Activated B cell treated with CpG ODN at 0.5 μM for 24 hours (primary cell): ENCODE results near the gene FOXP1. TPM values are rescaled to one million over a fixed set of nuclear protein-coding genes. Genes with fewer than 3 reads are reported as not detected.

ENCODE experiments used
- ATAC-seq: fragments of 200-7000 bp; cut with Tn5 transposase; one replicate; pipeline ENCODE4 v1.10.0; 2021; ENCODE audit warnings: low read depth, mild to moderate bottlenecking, moderate library complexity
- CTCF ChIA-PET: fragments of 350-600 bp; sonication (Branson Sonifier 250); formaldehyde crosslinking; loops from one replicate; lab custom pipeline; 2021; ENCODE audit warnings: antibody characterized with exemption; lab: Charles Lee
- POLR2A ChIA-PET: fragments of 350-600 bp; sonication (Branson Sonifier 250); formaldehyde crosslinking; loops from one replicate; lab custom pipeline; 2021; ENCODE audit warnings: antibody characterized with exemption; lab: Charles Lee
- DNase-seq: peaks from one replicate; pipeline ENCODE4 v3.0.0; 2022
- H3K27ac Mint-ChIP-seq: one replicate; pipeline ENCODE4 v1.8.0; 2020; ENCODE audit warnings: mixed read lengths
- H3K27me3 Mint-ChIP-seq: one replicate; pipeline ENCODE4 v1.8.0; 2021; ENCODE audit warnings: mixed read lengths
- H3K36me3 Mint-ChIP-seq: one replicate; pipeline ENCODE4 v1.8.0; 2021; ENCODE audit warnings: low read depth, mixed read lengths
- H3K4me1 Mint-ChIP-seq: one replicate; pipeline ENCODE4 v1.8.0; 2021; ENCODE audit warnings: mixed read lengths
- H3K4me3 Mint-ChIP-seq: one replicate; pipeline ENCODE4 v1.8.0; 2020; ENCODE audit warnings: mild to moderate bottlenecking, mixed read lengths
- H3K9me3 Mint-ChIP-seq: one replicate; pipeline ENCODE4 v1.8.0; 2020; ENCODE audit warnings: mixed read lengths
- intact Hi-C: fragments of 100-400 bp; cut with micrococcal nuclease; formaldehyde crosslinking; loops from one replicate; pipeline ENCODE4 v1.15.1; 2024
- total RNA-seq: library from RNA; stranded (reverse); gene quantifications from 2 replicates; pipeline ENCODE4 v1.2.3, GENCODE V29; 2022
- TF ChIP-seq, protein P1 (sequence below): fragments of 200-600 bp; IDR thresholded peaks from one replicate; pipeline ENCODE4 v1.8.0; 2022; ENCODE audit warnings: antibody characterized with exemption, mild to moderate bottlenecking

The FOXP1 gene
- total RNA-seq, 1 donor from 2014 or later: 563 TPM

- CTCF ChIA-PET: interaction anchor here (1.1 kb wide), 1 partner anchor 19 kb away, joined by 3 read pairs; no protein-coding TSS in a partner anchor
These were observed 68.9 kb downstream of the FOXP1 start for GRCh38 chr3:71514621-71515020.

DNA sequence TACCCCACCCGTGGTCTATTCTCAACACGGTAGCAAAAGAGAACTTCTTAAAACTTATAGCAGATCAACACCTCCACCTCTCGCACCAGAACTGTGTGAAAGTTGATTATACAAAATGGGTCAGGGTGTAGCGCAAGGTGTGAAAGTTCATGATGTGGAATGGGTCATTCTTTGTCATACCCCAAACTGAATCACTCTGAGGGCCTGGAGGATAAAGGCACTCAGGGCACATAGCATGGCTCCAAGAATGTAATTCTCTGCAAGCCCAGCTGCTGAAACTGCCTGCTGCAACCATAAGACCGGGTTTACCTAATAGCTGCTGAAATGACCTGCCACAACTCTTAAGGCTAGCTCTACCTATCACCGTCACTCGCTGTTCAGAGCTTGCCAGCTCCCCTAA is 70.0 kb downstream of the FOXP1 start:
- Mint-ChIP-seq H3K4me3 (no peak overlapping the region), H3K9me3 (no peaks in the 10 kb centered on the region), H3K27me3 (no peaks in the 10 kb centered on the region), H3K4me1 (peaks cover 29% of the 10 kb centered on the region), H3K36me3 (peaks cover 8% of the 10 kb centered on the region), H3K27ac (no peak overlapping the region)
- intact Hi-C loops: loop anchor here (2.0 to 5.0 kb wide), 7 partner anchors 59 to 381 kb away; no protein-coding TSS in a partner anchor
- POLR2A ChIA-PET: interaction anchor here (0.6 to 0.8 kb wide), 2 partner anchors 127 to 188 kb away, joined by 3 to 4 read pairs; no protein-coding TSS in a partner anchor
- no peak for DNase-seq
- CTCF ChIA-PET: interaction anchor here (0.8 kb wide), 1 partner anchor 422 kb away, joined by 3 read pairs; no protein-coding TSS in a partner anchor
- TF ChIP-seq, protein P1, sequence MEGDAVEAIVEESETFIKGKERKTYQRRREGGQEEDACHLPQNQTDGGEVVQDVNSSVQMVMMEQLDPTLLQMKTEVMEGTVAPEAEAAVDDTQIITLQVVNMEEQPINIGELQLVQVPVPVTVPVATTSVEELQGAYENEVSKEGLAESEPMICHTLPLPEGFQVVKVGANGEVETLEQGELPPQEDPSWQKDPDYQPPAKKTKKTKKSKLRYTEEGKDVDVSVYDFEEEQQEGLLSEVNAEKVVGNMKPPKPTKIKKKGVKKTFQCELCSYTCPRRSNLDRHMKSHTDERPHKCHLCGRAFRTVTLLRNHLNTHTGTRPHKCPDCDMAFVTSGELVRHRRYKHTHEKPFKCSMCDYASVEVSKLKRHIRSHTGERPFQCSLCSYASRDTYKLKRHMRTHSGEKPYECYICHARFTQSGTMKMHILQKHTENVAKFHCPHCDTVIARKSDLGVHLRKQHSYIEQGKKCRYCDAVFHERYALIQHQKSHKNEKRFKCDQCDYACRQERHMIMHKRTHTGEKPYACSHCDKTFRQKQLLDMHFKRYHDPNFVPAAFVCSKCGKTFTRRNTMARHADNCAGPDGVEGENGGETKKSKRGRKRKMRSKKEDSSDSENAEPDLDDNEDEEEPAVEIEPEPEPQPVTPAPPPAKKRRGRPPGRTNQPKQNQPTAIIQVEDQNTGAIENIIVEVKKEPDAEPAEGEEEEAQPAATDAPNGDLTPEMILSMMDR: no peak
- no peak for ATAC-seq

More at GRCh38 chr3:71514621-71515020, 68.9 kb downstream of the FOXP1 start:
- POLR2A ChIA-PET: no interaction called here
- Mint-ChIP-seq H3K4me3 (no peak overlapping the region), H3K4me1 (peaks cover 25% of the 10 kb centered on the region), H3K27ac (no peak overlapping the region), H3K36me3 (peaks cover 11% of the 10 kb centered on the region), H3K27me3 (no peaks in the 10 kb centered on the region), H3K9me3 (no peaks in the 10 kb centered on the region)
- ATAC-seq (no peak), DNase-seq (no peak)
- TF ChIP-seq, protein P1: no peak
- intact Hi-C loops: loop anchor here (5.0 kb wide), 4 partner anchors 97 to 382 kb away; no protein-coding TSS in a partner anchor

DNA sequence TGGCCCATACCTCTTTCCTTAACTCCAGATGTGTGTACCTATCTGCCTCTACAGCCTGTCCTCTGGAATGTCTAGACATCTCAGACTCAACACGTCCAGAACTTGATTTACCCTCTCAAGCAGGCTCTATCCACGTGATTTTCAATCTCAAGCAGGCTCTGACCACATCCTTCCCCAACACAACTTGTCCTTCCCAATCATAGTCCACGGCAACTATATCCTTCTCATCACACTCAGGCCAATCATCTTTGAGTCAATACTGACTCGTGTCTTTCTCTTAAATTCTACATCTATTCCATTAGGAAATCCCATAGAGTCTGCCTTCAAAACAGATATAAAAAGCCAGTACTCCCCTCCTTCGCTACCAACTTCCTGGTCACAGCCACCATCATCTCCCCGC is 70.4 kb downstream of the FOXP1 start:
- intact Hi-C loops: loop anchor here (2.0 to 5.0 kb wide), 7 partner anchors 58 to 381 kb away; no protein-coding TSS in a partner anchor
- ChIA-PET POLR2A (interaction anchor here (0.6 kb wide), 1 partner anchor 126 kb away, joined by 4 read pairs; no protein-coding TSS in a partner anchor), CTCF (no interaction called here)
- no peak for DNase-seq
- Mint-ChIP-seq H3K27ac (no peak overlapping the region), H3K4me3 (no peak overlapping the region), H3K9me3 (no peaks in the 10 kb centered on the region), H3K36me3 (peaks cover 4% of the 10 kb centered on the region), H3K4me1 (peaks cover 25% of the 10 kb centered on the region), H3K27me3 (no peaks in the 10 kb centered on the region)
- ATAC-seq: no peak
- TF ChIP-seq, protein P1: no peak

- POLR2A ChIA-PET: interaction anchor here (1.7 to 3.1 kb wide), 2 partner anchors 70 to 422 kb away, joined by 4 to 11 read pairs; partner anchors contain the start of gene FOXP1
- peaks cover 24% of the 10 kb centered on the region for H3K4me1 Mint-ChIP-seq
- TF ChIP-seq, protein P1: no peak
- no peaks in the 10 kb centered on the region for H3K9me3 Mint-ChIP-seq
- ATAC-seq (no peak), DNase-seq (no peak)
- H3K27ac Mint-ChIP-seq: no peak overlapping the region
- intact Hi-C loops: loop anchor here (1.0 to 5.0 kb wide), 11 partner anchors 58 to 962 kb away; no protein-coding TSS in a partner anchor
- H3K4me3 Mint-ChIP-seq: no peak overlapping the region
- no peaks in the 10 kb centered on the region for H3K27me3 Mint-ChIP-seq
- CTCF ChIA-PET: interaction anchor here (1.4 kb wide), 2 partner anchors 210 to 506 kb away, joined by 5 to 7 read pairs; no protein-coding TSS in a partner anchor
- peaks cover 2% of the 10 kb centered on the region for H3K36me3 Mint-ChIP-seq
These were observed 71.0 kb downstream of the FOXP1 start for GRCh38 chr3:71512544-71512943.

DNA sequence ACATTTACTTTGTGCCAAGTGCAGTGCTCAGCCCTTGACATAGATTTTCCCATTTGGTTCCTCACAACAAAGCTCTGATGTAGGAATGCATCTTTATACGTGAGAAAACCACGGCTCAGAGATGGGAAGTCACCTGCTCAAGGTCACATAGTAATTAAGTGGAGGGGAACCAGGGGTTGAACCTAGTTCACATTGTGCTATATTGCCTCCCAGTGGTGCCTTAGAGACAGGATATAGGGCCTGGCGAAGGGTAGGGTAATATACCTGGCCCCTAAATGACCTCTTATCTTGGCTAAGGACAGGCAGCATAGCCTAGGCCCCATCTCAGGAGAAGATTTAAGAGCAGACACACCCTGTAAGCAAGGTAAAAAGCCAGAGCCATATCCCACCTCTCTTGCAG is 71.5 kb downstream of the FOXP1 start:
- Mint-ChIP-seq H3K4me1 (peaks cover 22% of the 10 kb centered on the region), H3K27ac (no peak overlapping the region), H3K27me3 (no peaks in the 10 kb centered on the region), H3K4me3 (peak overlapping the region; percentile 5), H3K9me3 (no peaks in the 10 kb centered on the region), H3K36me3 (peaks cover 4% of the 10 kb centered on the region)
- peak; percentile 97 for ATAC-seq
- POLR2A ChIA-PET: interaction anchor here (0.6 to 3.1 kb wide), 12 partner anchors 13 to 428 kb away, joined by 3 to 11 read pairs (median 4); partner anchors contain the start of gene FOXP1
- intact Hi-C loops: loop anchor here (1.0 to 5.0 kb wide), 12 partner anchors 57 to 962 kb away; no protein-coding TSS in a partner anchor
- TF ChIP-seq, protein P1: no peak
- CTCF ChIA-PET: interaction anchor here (0.7 to 1.8 kb wide), 21 partner anchors 11 to 961 kb away, joined by 3 to 8 read pairs (median 3); no protein-coding TSS in a partner anchor
- DNase-seq: no peak
